C1 segment of cervical spinal cord (tissue), 14 donors: ENCODE data around the gene GNG11.
"Not testable (repeated sequence)": the region's sequence is repeated elsewhere in the genome, so short reads cannot be mapped to it uniquely, and the experiment has no call there.

Experiments
- DNase-seq, 14 donors: peaks; one replicate each; lab custom pipeline; 2025; lab: John Stamatoyannopoulos, UW

Gene GNG11

DNA sequence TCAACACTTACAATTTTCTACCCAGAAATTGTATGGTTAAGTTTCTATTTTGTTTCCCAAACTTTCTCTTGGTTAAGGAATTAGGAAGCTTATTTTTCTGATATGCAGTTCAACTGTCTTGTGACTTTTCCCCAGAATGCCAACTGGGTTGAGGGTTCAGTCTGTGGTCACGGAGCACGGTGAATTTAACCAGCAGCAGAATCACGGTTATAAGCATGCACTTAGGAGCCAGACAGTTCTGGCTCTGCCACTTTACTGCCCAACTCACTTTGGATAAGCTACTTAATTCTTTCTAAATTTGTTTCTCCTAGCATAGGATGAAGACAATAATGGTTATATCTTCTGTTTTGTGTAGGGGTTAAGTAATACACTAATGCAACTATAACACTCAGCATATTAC is 10.3 kb upstream of the GNG11 start:
- DNase-seq: not testable (repeated sequence)

DNA sequence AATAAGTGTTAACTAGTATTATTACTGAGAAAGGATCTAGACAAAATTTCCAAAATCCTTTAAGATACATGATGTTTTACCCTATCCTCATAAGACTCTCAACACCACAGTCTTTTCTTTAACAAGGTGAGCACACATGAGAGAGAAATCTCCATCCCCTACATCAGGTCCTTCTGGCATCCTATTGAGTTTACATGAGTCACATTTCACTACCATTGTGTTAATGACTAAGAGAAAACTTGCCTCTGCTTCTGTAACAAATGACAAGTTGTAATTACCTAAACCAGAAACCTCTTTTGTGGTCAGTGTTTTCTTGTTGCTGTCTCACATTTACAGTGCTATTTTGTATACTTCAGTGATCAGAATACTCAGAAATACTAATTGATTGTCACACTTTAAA is 9.9 kb upstream of the GNG11 start:
- DNase-seq: not testable (repeated sequence)

DNA sequence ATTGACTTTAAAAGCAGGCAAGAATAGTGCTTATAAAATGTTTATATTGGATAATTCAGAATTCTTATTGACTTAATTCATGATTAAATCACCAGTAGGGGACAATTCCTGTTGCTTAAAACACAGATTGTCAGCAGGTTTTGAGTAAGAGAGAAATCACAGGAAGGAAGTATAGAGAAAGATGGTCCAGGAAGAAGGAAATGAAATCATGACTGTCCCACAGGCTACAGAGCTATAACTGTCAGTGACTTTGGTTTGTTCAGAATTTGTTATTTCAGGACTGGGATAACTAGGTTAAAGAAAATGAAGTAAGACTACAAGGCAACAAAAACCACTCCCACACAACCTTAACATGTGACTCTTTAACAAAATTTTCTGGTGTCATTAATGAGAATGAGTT is 8.3 kb upstream of the GNG11 start:
- no peak for DNase-seq

DNA sequence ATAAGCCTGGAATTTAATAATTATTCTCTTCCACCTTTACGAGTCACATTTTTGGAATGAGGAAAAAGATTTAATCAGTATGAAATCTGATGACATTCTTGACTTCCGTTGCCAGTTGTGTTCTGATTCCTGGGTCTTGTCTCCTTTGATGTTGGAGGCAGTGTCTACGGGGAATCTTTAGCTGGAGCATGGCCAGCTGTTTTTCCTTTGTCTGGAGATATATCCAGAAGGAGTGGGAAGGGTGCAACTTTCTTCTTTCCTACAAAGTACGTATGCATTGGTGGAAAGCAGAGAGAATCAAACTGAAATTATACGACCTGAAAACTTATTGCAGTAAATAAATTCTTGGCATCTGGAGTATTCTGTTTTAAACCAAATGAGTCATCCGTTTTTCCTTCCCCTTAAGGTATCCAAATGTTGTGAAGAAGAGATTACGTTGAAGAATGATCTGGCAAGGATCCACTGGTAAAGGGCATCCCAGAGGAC is 6.9 kb upstream of the GNG11 start:
- no peak for DNase-seq

DNA sequence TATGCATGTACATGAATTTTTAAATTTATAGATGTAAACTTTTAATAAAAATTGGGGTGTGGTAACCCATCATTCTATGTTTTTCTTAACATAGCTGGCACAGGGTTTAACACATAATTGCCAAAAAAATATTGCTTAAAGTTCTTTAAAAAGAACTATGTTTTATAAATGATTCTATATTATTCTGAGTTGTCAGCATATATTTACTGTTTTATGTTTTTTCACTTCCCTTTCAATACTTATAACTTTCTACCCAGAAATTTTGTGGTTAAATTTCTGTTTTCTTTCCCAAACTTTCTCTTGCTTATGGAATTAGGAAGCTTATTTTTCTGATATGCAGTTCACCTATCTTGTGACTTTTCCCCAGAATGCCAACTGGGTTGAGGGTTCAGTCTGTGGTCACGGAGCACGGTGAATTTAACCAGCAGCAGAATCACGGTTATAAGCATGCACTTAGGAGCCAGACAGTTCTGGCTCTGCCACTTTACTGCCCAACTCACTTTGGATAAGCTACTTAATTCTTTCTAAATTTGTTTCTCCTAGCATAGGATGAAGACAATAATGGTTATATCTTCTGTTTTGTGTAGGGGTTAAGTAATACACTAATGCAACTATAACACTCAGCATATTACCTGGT is 6.2 kb upstream of the GNG11 start:
- not testable (repeated sequence) for DNase-seq

DNA sequence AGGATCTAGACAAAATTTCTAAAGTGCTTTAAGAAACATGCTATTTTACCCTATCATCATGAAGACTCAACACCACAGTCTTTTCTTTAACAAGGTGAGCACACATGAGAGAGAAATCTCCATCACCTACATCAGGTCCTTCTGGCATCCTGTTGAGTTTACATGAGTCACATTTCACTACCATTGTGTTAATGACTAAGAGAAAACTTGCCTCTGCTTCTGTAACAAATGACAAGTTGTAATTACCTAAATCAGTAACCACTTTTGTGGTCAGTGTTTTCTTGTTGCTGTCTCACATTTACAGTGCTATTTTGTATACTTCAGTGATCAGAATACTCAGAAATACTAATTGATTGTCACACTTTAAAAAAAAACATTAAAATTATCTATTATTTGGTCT is 5.6 kb upstream of the GNG11 start:
- not testable (repeated sequence) for DNase-seq

DNA sequence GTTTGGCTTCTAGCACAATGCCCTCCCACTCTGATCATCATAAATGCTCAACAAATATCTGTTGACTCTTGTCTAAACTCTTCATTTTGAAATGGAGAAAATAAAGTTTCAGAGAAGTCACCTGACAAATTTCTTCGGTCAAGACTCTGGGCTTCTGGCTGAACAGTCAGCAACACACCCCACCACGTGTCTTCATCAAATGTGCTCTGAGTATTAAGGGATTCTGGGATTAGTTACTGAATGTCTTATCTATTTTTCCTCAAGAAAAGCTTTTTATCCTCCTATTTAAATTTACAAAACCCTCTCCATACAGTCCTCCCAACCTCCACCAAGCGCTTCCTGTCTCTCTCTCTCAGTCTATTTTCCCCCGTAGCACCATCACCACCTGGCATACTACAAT is 5.2 kb upstream of the GNG11 start:
- not testable (repeated sequence) for DNase-seq

DNA sequence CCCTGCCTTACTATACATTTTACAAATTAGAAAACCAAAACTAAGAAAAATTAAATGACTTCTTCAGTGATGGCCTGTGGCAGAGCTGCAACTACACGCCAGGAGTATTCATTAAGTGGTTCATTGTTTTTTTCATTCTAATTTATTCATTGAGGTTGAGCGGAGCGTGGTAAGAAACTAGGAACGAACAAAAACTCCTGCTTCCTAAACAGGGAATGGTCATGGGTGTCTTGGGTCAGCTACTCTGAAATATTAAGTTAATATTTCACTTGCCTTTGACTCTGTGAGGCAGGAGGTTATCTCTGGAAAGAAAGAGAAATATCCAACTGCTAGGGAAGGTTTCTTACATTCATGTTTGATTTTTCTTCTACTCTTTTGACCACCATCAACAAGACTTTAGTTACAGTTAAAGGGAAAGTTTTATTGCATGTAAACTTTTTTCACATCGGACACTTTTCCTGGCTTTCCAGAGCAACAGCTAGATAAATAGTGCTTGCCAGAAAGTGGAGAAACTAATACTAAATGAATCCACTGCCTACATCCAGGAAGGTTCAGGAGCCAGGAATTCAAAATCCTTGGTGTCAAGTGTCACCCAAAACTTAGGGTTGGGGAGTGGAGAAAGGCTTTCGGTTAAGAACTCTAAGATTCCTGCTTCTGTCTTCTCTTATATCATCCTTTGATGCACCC is 896 bp upstream of the GNG11 start:
- no peak for DNase-seq

DNA sequence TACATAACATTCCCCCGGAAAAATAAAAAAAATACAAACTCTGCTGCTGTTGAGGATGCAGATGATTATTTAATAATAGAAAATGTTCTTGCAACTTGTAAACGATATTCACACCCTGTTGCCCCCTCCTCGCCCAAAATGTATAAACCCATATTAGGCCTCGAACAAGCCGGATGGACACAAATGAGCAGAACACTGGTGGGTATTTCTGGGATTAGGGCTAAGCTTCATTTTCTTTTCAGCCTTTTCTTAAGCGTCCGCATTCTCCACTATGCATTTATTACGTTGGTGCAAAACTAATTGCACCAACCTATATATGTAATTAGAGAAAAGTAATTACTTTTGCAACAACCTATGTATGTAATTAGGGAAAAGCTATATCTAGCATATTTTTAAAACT is 349 bp upstream of the GNG11 start:
- no peak for DNase-seq

DNA sequence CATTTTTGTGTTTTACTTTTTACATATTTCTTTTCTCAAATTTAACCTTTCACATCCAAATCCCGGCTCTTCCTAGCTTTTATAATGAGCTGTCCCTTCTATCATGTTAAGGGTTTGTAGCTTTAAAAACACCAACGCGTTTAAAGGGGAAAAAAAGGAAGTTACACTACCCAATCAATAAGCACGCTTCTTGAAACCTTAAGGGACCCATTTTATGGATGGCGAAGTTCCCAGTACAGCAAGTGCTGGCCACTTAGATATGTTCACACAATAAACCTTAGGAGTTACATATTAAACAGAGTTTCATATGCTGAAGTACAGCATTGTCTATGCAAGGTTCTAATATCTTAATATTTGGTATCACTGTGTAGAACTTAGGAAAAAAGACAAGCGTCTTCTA is 1.8 kb downstream of the GNG11 start:
- DNase-seq: no peak

DNA sequence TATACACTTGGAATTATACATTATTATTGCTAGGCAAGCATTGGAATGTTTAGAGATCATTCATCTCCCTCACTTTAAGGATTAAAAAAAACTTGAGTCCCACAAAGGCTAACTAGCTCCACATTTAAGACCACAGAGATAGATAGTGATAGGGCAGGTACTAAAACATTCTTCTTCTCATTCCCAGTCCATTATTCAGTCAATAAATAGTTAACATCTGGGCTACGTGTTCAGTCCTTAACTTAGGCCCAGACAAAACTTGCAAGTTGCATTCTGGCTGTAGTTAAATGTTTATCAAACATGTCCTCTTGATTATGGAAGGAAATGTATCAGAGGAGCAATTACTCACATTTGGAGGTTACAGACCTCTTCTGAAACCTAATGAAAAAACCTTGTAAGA is 2.4 kb downstream of the GNG11 start:
- no peak for DNase-seq

DNA sequence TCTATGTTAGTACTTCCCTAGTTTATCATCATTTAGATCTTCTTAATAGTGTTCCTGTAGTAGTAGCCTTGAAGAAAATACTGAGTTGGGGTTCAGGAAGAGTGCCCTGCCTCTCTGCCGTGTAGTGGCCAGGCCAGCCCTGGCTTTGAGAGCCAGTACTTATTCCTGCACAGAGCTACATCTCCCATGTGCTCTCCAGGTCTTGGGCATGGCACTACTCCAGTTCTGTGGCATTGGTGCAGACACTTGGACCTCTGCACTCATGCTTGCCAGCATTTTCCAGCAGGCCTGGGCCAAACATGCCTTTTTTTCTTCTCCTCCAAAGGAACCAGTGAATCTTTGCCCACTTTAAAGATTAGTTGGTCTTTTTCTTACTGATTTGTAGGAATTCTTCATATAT is 5.3 kb downstream of the GNG11 start:
- DNase-seq: no peak

DNA sequence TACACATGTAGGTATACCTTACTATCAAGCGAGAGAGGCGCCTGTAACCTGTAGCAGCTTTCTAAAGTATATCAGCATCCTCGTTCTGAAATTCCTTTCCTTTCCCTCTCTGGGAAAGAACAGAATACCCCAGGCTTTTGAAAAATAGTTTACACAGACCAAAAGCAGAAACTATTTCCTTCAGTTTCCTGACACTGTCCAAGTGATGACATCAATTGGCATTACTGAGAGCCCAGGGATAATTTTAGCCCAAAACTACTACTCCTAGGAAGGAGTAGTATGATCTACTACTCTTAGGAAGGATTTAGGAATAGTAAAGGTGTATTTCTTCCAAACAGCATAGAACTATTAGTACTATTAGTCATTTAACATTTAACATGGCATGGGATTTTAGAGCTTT is 6.0 kb downstream of the GNG11 start:
- no peak for DNase-seq

DNA sequence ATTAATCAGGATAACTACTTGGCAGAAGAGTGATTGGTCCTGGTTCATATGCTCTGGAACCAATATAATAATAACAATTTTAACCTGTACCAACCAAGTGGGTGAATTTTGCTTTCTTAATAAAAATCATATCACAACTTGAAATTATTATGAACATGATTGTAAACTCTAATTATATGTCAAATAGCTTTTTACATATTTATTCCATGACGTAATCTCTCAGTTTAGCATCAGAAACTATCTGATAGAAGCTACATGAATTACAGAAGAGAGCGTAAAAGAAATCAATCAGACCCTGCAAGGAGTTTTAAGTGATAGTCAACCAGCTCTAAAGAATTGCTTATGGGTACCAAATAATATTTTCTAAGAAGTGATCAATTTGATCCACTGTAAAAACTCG is 10.1 kb downstream of the GNG11 start:
- no peak for DNase-seq

DNA sequence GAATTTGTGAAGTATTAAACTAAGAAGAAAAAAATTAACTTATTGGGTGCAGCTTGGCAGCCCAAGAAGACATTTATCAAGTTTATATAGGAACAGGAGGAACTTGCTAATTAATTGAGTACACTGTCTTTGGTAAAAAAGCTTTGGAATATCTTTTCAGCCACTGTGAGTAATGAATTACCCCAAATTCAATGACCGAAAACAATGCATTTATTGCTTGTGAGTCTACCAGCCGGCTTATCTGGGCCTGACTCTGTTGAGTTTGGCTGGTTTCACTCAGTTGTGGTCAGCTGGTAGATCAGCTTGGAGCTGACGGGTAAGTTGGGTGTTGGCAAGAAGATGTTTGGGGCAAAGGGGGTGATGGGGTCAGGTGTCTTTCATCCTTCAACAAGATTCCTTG is 11.6 kb downstream of the GNG11 start:
- no peak for DNase-seq

DNA sequence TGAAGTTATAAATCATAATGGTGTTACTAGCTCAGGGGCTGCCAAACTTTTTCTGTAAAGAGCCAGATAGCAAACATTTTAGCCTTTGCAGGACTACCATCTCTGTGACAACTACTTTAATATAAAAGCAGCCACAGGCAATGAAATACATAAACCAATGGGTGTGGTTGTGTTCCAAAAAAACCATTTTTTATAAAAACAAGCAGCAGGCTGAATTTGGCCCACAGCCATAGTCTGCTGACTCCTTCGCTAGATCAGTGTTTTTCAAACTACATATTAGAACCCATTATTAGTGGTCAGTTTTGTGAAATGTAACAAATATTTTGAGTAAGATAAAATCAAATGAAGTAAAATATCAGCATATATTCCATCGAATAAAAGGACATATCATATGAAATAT is 13.6 kb downstream of the GNG11 start:
- no peak for DNase-seq

DNA sequence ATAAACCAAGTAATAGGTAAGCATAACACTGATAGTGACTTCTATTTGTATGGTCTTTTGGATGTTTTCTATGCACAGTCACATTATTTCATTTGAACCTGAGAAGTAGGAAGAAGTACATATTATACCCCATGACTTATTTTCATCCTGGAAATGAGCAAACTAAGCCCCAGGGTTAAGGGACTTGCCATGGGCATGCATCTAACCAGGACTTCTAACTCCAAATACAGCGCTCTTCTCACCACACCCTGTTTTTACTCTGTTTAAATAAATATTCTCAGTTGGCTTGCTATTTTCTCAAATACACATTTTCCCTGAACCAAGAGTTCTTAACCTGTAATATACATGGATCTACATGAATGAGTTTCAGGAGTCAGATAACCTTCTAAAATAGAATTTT is 16.3 kb downstream of the GNG11 start:
- no peak for DNase-seq

DNA sequence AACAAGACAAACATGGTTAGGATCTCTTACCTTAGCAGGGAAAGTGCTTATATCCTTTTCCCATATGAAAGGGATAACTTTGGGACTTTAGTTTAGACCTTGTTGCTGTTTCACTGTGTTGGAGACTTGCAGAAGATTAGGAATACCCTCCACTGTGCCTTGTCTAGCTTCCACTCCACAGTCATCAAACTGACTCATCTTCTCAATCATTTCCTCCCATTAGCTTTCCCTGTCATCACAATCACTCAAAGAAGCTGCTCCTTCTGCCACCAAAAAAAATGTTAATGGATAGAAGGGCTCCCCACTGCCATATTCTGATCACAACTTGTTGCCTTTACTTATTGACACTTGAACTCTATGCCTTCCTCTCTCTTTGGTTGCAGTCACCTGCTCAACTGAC is 16.8 kb downstream of the GNG11 start:
- DNase-seq: no peak

DNA sequence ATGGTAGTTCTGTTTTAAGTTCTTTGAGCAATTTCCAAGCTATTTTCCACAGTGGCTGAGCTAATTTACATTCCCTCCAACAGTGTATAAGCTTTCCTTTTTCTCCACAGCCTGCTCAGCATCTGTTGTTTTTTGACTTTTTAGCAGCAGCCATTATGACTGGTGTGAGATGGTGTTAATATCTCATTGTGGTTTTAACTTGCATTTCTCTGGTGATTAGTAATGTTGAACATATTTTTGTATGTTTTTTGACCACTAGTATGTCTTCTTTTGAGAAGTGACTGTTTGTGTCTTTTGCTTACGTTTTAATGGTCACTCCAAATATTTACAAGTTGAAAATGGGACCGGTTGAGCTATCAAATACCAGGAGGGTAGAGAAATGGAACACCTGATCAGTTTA is 20.4 kb downstream of the GNG11 start:
- no peak for DNase-seq

DNA sequence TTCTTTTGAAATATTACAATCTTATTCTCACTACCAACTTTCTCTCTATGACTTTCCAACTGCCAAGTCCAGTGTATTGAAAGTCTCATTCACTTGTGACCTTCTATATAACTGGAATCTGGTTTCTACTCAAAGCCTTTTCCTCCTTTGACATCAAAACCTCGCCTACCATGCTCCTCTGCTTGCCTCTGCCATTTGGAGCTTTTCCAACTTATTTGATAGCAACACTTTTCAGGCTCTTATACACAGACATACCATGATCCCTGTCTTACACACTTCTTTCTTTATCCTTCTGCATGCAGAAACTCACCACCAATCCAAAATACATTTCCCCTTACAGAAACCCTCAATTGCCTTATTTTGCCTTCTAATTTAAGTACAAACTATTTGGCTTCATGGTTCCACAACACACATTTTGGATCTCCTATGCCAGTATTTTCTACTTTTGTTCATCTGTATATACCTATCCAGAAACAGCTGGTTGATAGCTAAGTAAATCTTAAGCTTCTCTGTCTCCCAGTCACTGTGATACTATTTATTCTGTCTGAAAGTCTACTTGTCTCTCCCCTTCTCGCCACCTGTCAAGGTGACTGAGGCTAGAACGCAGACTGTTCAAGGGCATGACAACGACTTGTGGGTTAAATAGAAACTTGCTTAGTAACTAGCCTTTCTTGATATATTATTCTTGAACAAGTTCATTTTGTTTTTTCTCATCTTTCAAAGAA is 22.4 kb downstream of the GNG11 start:
- no peak for DNase-seq

DNA sequence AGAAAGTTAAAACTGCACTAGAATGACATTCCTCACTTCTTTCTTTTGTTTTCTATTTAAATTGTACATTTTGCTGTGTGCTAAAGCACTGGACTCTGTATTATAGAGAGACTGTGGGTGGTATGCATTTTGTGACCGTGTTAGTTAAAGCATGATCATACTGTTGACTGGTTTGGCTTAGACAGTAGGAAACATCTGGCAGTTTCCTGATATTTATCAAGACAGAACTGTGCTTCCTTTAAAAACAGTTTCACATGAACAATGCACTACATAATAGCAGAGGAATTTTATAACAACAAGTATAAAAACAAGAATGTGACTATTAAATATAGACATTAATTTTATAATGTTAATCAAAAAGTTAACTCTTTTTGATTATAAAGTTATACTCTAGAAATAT is 23.1 kb downstream of the GNG11 start:
- DNase-seq: no peak

DNA sequence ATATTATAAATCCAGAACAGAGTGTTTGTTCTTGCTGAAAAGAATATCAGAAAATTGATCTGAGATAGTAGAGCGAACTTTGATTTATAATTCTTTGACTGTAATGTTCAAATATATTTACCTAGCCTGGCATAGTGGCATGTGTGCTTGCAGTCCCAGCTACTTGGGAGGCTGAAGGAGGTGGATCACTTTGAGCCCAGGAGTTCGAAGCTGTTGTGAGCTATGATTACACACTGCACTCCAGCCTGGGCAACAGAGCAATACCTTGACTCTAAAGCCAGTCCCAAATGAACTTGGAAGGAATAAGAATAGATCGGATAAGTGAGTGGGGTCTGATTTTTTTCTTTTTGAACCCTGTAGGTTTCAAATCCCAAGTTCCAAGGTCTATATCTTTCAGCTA is 23.5 kb downstream of the GNG11 start:
- no peak for DNase-seq
